Measurements from ENCODE around the gene CFAP70.

GRCh38 chr10:73344269-73344668 is 14.4 kb downstream of the CFAP70 start:
- no peak for TF ChIP-seq CTCF (IDR thresholded peaks at IDR 0.05; ENCODE audit: poor library complexity, severe bottlenecking)
- TF ChIP-seq EP300 (conservative IDR thresholded peaks at IDR 0.05; ENCODE audit: poor library complexity, severe bottlenecking), result no peak
- no peak for TF ChIP-seq EZH2 (IDR thresholded peaks at IDR 0.05; ENCODE audit: borderline replicate concordance, insufficient read depth, low read length, poor library complexity, severe bottlenecking)
- TF ChIP-seq MXI1 (conservative IDR thresholded peaks at IDR 0.05; ENCODE audit: poor library complexity, severe bottlenecking), result no peak
- no peak for TF ChIP-seq RAD21 (conservative IDR thresholded peaks at IDR 0.05)
- no peak for TF ChIP-seq POLR2AphosphoS5 (IDR thresholded peaks at IDR 0.05)
- TF ChIP-seq SMC3 (conservative IDR thresholded peaks at IDR 0.05; ENCODE audit: poor library complexity), result no peak

All from neural cell (in vitro differentiated cells).